GM08714 (cell line): ENCODE results near the gene ARL4A.

ENCODE experiments used
- H3K4me3 ChIP-seq: fragments of 200-500 bp; sonication (Bioruptor generic); 2 replicates; pipeline ENCODE4 v1.5.1; 2014; ENCODE audit warnings: mild to moderate bottlenecking, low read length, inconsistent platforms
- ZNF274 ChIP-seq: IDR thresholded peaks from 2 replicates; pipeline ENCODE4 v1.6.1; 2012; ENCODE audit warnings: mild to moderate bottlenecking, low read depth, low read length

Gene ARL4A

DNA sequence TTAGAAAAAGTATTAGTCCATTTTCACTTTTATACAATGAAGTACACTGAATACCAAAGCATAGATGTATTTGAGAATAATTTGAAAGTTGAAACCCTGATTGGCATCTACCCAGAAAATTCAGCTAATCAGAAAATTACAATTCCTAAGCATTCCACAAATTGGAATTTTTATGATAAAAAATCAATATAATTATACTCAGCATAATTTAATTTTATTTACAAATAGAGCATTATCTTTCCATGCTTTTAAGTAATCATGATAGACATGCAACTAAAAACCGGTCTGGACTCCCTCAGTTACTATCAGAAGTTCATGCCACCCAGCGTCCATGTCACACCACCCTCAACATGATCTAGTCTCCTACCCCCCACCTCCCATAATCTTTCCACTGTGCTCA lies 50.4 kb downstream of the ARL4A start:
- H3K4me3 ChIP-seq: no peak overlapping the region
- TF ChIP-seq ZNF274: no peak

GRCh38 chr7:12738665-12739064 lies 51.2 kb downstream of the ARL4A start:
- TF ChIP-seq ZNF274: no peak
- H3K4me3 ChIP-seq: no peak overlapping the region
